Stimulated activated CD4-positive, alpha-beta T cell treated with anti-CD3 and anti-CD28 coated beads, TNF-alpha, amount 100 ng/mL, for 48 hours (primary cell): ENCODE data around the gene TRMT10C.
"Not testable (repeated sequence)": the region's sequence is repeated elsewhere in the genome, so short reads cannot be mapped to it uniquely, and the experiment has no call there.

Source experiments
- DNase-seq, 3 donors: peaks; one replicate each; pipeline ENCODE4 v3.0.0-alpha.2; 2020; ENCODE audit warnings: low read depth in 3 of 3

Gene TRMT10C

DNA sequence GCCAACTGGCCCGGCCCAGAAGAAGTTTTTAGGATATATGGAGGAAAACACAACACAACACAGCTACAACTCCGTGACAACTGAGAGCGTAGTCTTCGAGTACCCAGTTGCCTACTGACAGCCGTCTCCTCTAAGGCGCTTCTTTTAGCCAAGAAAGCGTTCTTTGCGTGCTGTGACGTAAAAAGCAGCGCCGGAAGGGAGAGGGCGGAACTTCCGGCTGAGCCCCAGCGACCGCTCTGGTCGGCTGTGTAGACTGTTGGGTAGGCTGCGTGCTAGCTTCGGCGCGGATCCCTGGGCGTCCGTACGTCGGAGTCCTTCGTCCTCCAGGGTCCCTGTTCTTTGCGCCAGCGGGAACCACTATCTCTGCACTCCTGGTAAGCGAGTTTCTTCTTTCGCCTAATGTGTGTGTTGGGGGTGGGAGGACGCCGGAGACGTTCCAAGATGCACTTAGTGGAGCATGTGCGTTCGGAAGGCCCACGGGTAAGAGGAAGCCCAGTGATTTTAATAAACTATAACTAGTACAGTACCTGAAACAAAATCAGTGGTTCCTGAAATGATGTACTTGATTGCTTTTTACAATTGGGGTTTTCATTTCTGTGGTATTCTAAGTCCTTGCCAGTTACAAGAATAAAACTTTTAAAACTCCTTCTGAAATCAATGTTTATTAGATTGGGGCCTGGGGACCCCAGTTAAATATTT, at the start of gene TRMT10C:
Gene TRMT10C, plus strand, starts transcription at position 239 of the 699 bp plus-strand sequence. CDS start 2,914 bp downstream, outside the sequence.
- peak; percentile 82 to 91 (median 84) for DNase-seq

DNA sequence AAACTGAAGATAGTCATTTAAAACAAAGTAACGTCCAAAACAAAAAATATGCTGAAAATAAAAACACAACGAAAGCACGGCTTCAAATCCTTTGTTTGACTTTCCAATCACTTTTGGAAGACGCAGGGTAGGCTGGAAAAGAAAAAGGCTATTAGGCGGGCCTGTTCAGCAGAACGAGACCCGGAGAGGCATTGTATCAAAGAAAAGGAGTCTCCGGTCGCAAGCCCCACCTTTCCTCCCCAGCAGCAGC, 49.3 kb upstream of the TRMT10C start:
- peak in 1 of 3 donors; percentile 8 for DNase-seq

DNA sequence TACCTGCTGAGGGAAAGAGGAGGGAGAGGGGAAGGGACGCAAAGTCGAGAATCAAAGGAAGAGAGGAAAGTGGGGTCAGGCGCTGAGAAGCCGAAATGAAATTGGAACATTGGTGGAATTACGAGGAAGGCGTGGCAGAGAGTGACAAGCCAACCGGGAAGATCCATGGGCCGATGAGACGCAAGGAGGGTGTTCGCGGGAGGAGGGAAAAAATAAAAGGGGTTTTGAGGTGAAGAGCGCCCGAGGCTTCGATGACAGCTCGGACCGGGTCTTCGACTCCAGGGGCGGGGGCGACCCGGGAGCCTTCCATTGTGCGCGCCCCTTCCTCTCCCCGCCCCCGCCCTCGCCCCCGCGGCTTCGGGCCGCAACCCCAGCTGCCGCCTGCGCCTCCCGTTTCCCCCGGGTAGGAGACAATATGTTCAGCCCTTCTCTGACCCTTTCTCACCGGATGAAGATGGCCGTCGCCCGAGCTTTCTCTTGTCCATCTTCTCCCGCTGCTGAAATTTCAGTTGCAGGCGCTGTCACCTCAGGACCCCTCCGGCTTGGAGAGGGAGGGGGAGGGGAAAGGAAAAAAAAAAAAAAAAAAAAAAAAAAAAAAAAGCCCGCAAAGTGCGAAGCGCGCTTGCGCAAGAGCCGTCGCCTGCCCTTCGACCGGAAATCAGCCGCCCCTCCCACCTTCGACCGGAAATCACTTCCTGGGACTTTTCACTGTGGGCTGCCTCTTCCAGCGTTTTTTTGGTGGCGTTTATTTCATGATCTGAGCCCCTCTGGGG, 48.8 kb upstream of the TRMT10C start, which contains the start of gene SENP7:
Gene SENP7, minus strand, starts transcription at position 567 of the 773 bp plus-strand sequence. Its CDS starts 82 bp downstream, at position 485.
- peak; percentile 44 to 70 (median 57) for DNase-seq

DNA sequence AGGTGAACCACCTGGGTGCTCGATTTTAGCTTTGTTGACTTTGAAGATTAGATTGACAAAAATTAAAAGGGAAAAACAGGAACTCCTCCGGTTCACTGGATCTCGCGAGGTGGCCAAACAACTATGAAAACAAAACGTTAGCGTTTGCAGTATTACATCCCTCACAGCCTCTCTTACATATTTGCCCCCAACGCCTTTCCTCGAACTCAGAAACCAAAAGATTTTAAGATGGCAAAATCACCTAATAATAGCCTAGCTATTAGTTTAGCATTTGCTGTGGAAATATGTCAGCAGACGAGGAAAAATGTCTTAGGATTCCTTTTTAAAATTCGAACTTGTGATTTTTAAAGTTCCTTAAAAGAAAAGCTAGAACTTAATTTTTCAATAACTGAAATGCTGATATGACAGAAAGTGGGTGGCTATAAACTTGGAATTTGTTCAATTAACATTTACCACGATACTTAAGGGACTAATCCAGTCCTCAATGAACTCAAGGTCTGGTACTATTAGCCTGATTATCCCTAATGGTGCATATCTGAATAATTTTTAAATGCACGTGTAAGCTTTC, 48.2 kb upstream of the TRMT10C start:
- no peak for DNase-seq

DNA sequence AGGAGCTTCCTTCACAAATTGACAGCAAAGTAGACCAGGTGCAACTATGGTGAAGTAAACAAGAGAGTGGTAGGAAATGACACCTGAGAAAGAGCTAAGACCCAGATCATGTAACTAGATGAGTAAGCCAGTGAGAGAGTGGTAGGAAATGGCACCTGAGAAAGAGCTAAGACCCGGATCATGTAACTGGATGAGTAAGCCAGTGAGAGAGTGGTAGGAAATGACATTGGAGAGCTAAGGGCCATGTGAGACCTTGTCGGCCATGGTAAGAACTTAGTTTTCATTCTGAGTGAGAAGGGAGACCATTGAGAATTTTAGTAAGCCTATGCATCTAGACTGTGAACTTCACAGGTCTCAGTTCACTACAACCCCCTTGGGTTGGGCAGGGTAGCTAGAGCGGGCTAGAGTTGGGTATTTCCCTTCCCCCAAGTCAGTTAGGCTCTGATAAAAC, 43.2 kb upstream of the TRMT10C start:
- DNase-seq = peak in 2 of 3 donors; percentile 11 to 19

DNA sequence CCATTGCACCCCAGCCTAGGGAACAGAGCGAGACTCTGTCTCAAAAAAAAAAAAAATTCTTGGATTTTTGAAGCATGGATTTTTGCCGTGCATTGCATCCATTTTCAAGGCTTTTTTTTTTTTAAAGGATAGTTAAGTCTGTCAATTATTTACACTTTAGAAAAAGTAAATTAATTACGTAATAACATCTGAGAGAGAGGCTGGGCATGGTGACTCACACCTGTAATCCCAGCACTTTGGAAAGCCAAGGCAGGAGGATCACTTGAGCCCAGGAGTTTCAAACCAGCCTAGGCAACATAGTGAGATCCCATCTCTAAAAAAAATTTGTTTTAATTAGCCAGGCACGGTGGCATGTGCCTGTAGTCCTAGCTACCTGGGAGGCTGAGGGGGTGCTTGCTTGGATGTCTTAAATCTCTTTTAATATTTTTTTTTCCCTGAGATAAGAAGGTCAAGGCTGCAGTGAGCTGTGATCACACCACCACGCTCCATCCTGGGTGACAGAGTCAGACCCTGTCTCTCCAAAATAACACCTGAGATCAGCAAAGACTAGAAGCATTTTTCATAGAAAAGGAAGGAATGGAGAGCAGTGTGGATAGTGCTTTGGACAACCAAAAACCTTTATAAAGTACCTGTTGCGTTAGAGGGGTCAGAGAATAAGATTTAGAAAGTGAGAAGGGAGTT, 41.8 kb upstream of the TRMT10C start:
- DNase-seq = no peak

DNA sequence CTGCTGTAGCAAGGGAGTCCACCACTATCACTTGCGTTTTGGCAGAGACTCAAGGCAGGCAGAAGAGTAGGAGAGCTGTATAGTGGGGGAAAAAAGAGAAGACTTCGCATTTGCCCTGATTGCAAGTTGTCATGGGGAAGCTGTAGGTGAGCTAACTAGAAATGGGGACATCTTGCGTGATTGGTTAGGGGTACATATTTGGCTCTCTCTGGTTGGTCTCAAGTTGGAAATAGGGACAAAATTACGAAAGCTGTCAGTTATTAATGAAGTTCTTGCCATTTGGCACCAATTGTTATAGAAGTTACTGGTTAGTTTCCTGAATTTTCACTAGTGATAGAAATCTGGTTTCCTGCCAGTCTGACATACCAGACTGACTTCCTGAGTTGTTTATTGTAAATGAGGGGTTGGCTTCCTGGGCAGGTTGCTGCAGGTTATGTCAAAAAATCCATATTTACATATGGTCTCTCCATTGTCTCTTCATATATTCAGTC, 40.4 kb upstream of the TRMT10C start:
- DNase-seq = no peak

DNA sequence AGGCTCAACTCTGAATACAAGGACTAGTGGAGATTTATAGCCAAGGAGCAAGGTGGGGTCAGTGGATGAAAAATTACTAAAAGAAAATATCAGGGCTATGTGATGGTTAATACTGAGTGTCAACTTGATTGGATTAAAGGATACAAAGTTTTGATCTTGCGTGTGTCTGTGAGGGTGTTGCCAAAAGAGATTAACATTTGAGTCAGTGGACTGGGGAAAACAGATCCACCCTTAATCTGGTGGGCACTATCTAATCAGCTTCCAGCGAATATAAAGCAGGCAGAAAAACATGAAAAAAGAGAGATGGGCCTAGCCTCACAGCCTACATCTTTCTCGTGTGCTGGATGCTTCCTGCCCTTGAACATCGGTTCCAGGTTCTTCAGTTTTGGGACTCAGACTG, 34.2 kb upstream of the TRMT10C start:
- DNase-seq = no peak

DNA sequence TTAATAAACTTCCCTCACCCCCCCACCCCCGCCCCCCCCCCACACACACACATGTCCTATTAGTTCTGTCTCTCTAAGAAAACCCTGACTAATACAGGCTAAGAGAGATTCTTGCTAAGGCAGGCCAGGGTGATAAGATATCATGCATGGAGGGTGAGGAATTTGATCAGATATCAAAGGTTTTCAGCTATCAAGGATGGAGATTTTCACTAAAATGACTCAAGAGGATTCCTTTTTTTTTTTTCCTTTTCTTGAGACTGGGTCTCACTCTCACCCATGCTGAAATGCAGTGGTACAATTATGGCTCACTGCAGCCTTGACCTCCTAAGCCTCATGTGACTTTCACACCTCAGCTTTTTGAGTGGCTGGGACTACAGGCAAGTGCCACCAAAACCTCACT, 33.8 kb upstream of the TRMT10C start:
- DNase-seq = no peak

DNA sequence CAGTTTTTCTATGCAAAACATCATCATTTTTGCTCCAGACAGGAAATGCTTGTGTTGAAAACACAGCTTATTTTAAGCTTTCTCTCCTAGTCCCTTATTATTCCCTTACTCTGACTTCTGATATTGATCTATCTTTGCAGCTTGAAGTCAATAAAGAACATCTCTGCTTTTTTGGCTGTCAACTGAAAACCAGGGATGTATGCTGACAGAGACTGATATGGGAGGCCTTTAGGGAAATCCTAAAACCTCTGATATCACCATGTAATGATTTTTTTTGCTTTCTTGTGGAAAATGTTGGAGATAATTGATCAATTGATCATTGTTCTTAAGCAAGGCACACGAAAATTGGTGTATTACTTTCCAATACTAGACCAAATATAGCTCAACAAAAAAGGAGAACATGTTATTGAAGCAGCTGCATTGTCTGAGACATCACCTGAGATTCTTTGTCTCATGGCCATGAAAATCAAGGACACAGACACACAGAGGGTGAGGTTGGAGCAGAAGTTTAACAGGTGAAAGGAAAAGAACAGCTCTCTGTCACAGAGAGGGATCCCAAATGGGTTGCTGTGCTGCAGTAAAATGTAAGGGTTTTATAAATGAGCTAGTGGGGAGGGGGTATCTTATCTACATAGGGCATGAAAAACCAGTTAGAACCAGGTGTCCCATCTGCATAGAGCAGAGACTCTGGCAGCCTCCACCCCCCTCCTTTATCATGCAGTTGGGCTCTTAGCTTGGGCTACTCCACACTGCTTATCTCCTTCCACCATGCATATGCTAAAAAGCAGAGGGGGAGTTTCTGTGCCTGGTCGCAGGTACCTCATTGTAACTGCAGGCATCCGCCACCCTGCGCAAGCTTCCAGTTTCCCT, 31.6 kb upstream of the TRMT10C start:
- DNase-seq = no peak

DNA sequence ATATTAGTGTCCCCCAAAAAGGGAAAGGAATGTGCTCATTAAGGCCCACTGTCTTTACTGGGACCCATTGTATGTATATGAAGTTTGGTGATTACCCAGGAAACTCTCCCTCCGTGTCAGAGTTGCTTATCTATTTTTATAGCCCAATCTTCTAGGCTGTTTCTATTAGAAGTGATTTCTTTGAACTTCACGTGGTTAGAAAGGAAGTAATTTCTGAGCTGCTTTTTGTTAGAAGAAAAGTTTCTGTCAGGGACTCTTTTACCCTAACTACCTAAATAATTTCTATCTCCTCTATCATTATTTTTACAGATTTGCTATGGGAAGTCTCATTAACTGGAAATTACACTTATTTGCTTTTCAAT, 31.0 kb upstream of the TRMT10C start:
- DNase-seq = no peak

DNA sequence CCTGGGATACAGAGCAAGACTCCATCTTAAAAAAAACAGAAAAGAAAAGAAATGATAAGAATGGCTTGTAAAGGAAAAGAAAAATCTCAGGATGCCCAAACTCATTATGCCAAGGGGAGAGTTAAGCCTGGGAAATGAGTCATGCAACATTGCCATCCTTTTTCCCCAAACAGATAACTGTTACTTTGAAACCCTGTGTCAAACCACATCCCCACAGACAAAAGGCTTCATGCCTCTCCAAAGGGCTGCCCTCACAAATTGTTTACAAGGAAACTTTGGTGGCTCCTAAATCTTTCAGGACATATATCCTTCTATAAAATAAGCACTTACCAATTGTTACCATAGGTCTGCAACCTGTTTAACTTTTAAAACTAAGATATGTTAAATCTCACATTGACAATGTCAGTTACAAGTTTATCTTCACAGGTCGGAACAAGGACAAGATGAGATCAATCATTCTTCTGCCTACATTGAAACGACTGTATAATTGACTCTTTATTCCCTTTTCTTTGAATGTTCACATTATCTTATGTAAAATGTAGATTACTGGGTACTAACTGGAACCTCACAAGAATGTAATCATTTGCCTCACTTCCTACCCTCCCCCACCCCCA, 30.1 kb upstream of the TRMT10C start:
- no peak for DNase-seq

DNA sequence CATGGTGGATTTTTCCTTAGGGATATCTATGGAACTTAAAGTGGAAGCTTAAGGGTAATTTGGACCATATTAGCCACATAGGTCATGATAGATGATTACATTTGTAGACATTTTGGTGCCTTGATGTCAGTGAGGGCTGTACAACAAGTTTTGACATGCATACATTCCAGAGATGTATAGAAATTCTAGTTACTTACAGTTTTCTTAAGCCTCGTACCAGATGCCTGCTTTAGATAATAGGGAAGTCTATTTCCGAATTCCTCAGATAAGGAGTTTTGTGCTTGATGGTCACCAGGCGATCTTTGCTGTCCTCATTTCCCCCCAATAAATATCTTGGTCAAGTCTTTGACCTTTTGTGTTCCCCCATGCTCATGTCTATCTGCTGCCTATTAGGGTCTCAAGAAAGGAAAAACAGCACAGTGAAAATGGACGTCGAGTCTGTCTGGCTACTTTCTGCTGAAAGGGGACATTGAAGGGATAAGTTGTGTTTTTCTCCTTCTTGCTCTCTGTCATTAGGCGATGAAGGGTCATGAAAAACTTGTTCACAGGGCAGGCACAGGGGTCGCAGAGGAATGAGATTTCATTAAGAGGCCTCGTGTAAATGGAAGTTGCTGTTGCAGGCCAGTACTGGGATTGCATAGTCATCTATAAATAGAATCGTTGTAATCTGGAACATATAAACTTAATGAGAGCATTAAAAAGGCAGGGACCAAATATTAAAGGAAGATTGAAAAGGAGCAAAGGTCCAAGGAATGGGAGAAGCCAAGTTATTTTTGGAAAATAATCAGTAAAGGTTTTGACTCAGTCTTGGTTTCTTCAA, 28.7 kb upstream of the TRMT10C start:
- DNase-seq = no peak

DNA sequence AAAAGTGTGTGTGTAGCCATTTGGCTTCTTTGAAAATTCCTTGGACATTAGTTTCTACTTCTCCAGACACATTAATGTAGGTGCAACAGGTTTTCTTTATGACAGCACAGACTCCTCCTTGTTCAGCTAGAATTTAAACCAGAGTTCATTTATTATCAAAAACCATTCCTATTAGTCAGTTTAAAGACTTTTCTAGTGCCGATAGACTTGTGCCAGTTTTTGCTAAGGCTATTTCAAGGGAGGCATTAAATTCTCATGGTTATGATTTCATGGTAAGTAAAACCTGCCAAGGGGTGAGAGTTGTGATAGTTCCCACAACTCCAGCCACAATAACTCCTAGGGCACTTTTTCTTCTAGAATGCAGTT, 28.1 kb upstream of the TRMT10C start:
- DNase-seq = no peak

DNA sequence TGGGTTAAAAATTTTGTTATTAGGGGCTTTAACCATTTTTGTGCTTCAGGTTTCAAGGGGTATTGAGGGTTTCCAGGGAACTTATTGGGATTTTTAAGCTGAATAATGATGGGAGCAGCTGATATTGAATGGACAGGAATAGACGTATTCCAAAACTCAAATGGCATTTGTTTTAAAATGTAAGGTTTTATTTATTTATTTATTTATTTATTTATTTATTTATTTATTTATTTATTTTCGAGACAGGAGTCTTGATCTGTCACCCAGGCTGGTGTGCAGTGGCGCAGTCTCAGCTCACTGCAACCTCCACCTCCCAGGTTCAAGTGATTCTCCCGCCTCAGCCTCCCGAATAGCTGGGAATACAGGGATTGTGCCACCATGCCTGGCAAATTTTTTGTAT, 26.4 kb upstream of the TRMT10C start:
- no peak for DNase-seq

DNA sequence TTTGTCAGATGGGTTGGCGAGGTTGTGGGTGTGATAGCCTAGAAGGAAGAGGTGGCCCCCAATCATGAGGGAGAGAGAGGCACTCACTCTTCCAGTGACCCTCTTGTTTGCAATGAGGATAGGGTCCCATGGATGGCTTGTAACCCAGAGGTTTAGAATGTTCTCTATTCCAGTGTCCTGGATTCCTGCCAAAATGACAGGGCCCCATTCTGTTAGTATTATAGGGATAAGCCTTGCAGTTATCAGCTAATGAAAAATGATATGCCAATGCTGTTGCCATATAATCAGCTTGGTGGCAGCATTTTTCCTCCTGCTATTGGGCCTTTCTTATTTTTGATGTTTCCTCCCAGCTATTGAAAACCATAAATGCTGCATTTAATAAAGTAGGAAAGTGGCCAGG, 25.4 kb upstream of the TRMT10C start:
- no peak for DNase-seq

DNA sequence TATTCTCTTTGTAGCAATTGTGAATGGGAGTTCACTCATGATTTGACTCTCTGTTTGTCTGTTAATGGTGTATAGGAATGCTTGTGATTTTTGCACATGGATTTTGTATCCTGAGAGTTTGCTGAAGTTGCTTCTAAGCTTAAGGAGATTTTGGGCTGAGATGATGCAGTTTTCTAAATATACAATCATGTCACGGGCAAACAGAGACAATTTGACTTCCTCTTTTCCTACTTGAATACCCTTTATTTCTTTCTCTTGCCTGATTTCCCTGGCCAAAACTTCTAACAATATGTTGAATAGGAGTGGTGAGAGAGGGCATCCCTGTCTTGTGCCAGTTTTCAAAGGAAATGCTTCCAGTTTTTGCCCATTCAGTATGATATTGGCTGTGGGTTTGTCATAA, 24.7 kb upstream of the TRMT10C start:
- DNase-seq = not testable (repeated sequence)

DNA sequence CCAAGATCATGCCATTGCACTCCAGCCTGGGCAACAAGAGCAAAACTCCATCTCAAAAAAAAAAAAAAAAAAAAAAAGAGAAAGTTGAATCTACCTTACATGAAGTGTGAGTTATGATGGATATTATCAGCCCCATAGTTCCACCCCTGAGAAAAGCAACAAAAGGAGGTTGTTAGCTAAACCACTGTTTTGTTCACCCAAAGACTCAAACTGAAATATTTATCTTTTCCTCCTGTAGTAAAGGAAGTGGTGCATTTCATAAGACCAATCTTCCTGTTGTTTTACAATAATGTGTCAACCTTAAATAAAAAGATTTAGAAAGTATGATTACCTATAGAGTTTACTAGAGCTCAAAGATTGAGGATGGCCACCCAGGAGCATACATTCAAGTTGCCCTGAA, 18.7 kb upstream of the TRMT10C start:
- DNase-seq = no peak

DNA sequence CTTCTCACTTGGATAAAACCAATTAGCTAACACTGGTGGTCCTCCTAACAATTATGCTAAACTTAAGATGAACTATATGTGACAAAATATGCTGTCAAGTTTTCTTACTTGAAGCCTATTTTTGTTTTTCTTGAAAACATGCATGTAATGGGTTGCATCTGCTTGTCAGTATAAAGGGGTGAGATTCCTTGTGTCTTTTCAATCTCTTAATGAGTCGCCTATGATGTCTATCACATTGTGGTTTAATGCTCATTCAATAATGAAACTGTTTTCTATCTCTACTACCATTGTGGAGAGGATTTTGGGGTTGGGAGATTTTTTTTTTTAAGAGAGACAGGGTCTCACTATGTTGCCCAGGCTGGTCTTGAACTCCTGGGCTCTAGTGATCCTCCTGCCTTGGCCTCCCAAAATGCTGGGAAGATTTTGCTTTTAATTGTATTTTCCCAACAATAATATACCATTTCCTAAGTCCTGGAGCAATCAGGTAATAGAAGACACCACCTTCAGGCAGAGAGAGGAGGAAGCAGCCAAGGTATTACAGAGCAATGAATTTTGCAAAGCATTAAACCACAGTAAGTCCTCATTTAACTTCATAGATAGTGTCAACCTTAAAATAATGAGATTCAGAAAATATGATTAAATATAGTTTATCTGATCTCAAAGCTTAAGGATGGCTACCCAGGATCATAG, 17.4 kb upstream of the TRMT10C start:
- no peak for DNase-seq
